Inferior parietal cortex (tissue), 1 donor: Measurements from ENCODE around the gene MARCHF3.
"Not testable (repeated sequence)": the region's sequence is repeated elsewhere in the genome, so short reads cannot be mapped to it uniquely, and the experiment has no call there.

Experiments
- DNase-seq: peaks from one replicate; pipeline ENCODE4 v3.0.0-alpha.2; 2016; ENCODE audit errors: extremely low spot score

Gene MARCHF3

GRCh38 chr5:126954981-126955380, 75.4 kb downstream of the MARCHF3 start:
- no peak for DNase-seq

GRCh38 chr5:126953640-126954039, 76.7 kb downstream of the MARCHF3 start:
- DNase-seq = no peak

- no peak for DNase-seq
Measured at GRCh38 chr5:126949475-126949874, 80.9 kb downstream of the MARCHF3 start.

DNA sequence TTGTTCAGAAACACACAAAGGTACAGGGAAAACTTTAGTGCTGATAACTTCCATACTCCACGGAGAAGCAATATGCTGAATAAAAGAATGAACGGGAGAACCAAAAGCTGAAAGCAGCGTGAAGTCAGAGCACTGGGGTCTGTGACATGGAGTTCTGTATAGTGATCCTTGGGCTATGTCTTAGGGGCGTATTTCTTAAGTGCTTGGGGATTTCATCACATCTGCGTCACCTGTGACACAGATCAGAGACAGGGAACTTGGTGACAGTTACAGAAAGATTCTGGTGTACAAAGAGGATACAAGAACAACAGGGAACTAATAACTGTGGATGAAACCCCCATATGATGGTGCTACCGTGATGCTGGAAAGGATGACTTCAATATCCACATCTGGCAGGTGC, 81.9 kb downstream of the MARCHF3 start:
- DNase-seq = no peak

GRCh38 chr5:126948011-126948355, 82.4 kb downstream of the MARCHF3 start:
- DNase-seq = no peak

- no peak for DNase-seq
Measured at GRCh38 chr5:126947146-126948010, 83.0 kb downstream of the MARCHF3 start.

DNA sequence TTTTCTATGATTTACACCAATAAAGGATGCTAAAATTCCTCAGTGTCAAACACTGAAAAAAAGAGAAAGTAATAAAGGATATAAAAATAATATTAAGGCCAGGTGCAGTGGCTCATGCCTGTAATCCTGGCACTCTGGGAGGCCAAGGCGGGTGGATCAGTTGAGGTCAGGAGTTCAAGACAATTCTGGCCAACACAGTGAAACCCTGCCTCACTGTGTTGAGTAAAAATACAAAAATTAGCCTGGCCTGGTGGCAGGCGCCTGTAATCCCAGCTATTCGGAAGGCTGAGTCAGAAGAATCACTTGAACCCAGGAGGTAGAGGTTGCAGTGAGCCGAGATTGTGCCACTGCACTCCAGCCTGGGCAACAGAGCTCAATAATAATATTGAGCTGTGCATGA, 87.5 kb downstream of the MARCHF3 start:
- not testable (repeated sequence) for DNase-seq

DNA sequence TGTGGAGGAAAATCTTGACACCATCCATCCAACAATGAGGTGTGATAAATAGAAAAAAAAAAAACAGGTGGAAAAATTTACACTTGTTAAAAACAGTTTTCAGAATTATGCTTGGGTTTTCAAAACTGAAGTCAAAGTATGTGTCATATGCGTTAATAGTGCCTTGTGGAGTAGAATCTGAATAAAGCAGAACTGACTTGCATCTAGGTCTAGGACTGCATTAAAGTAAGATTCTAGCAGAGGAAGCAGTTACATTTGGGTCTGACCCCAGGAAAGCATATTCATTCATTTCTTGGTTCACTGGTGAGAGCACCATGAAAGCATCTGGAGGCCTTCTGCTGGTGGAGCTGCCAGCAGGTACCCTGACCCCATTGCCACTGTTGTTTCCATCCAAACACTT, 89.0 kb downstream of the MARCHF3 start:
- no peak for DNase-seq

- DNase-seq = no peak
Measured at GRCh38 chr5:126939887-126940286, 90.5 kb downstream of the MARCHF3 start.

DNA sequence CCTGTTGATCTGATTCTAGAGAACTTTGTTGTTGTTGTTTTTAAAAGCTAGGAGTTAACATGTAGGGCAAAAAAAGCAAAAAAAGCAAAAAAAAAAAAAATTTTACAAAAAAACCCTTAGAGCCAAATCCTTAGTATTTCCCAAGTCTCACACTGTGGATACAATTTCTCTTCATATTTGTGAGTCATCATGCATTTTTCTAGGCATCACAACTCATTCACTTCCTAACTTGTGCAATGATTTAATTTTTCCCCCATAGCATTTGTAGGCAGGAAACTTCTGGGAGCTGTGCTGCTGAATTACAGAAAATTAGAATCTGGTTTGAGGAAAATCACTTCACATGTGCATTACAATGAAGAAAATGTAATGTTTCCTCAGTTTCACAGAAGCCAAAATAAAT, 91.9 kb downstream of the MARCHF3 start:
- DNase-seq = no peak

GRCh38 chr5:126937771-126938170, 92.6 kb downstream of the MARCHF3 start:
- DNase-seq = no peak

DNA sequence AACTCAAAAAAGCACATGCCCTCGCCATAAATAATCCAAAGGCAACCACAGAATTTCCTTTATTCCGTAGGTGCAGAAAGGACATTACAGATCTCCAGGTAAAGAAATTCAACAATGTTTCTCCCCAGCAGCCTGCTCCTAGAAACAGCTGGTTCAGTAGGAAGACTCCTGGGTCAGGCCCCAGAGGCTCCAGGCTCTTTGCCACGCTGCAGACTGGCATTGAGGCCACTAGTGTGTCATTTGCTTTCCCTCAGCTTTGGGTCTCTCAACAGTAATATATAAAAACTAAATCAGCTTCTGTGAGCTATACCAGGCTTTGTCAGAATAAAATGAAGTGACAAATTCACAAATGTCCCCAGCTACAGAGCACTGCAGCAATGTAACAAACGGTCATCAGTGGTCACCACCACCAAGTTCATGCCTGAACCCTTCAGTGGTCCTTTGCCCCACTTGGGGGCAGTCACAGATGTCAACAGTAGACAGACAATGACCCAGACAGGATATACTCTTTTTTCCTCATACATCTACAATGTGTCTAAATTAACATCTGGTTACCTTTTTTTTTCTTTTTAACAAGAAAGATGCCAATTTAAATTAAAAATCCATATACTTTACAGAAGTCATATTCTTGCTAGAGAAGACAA, 93.5 kb downstream of the MARCHF3 start:
- DNase-seq = no peak

- no peak for DNase-seq
Measured at GRCh38 chr5:126931963-126932660, 98.2 kb downstream of the MARCHF3 start.

DNA sequence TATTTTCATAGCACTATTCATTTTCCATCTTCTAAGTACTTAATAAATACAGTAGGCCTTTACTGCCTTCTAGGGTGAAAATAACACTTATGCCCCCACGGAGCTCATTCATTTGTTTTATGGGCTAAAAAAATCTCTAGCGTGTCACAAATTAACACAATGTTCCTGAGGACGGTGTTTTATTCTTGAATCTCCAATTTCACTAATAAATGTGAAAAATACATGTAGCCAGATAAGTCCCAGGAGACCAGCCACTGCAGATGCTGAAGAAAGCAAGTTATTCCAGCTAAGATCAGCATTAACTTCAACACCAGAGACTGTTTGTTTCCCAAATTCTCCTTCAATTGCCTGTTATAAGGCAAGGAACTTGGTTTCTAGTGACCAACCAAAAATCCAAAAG, 102.3 kb downstream of the MARCHF3 start:
- no peak for DNase-seq

GRCh38 chr5:126927429-126927828, 102.9 kb downstream of the MARCHF3 start:
- no peak for DNase-seq

DNA sequence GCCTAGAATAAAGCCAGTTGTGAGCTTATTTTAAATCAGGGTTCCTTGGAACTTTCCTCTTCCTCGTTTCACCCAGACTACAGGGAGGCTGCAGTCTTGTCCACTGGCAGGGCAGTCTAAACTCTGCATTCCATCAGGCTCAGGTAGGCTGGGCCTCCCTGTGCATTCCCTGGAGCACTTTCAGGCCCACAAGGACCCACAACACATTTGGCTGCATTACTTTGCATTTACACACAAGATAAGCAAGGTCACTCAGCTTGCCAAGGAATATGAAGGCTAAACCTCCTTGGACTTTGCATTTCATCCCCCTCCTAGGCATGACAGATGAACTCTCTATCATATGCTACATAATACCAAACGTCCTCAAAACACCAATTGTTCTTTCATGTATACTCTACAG, 104.2 kb downstream of the MARCHF3 start:
- DNase-seq = no peak

DNA sequence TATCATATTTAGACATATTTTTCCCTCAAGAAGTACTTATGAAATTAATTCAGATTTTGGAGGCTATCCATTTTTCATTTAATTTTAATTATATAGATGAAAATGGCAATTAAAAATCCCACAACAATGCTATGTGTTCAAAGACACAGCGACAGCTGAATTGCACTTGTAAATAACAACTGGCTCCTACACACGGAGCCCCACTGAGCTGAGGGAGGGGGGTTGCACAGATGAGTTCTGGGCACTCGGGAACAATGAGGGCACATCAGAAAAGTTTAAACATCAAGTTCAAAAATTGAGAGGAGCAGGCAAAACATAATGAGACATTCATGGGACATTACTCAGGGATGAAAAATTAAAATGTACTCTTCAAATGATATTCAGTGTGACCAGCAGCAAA, 104.9 kb downstream of the MARCHF3 start:
- no peak for DNase-seq

DNA sequence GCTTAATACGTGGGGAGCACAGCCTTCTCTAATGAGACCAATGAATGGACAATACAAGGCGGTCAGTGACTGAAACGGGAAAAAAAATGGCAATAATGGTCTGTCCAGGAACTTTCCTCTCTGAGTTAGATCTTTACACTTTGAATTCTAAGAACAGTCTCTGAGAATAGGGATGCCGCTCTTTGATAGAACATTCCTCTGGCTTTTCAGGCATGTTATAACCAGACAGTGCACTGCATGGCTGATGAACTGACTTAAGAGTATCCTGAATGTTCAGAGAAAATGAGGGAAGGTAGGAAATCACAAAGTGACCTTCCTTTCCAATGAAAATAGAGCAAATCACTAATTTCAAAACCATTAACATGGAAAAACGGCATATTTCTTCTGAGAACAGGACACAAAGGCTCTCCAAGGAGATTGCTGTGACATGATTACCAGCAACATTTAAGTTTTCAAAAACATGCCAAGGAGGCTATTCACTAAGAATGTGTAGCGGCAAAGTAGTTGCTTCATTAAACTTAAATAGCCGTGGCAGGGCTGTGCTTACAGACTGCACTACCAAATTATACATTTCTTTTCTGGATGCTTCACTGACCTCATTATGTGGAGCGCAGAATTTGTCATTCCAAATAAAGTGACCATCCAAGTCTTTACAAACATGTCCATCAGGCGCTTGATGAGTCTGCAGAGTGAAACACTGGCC, 105.9 kb downstream of the MARCHF3 start:
- DNase-seq = no peak

DNA sequence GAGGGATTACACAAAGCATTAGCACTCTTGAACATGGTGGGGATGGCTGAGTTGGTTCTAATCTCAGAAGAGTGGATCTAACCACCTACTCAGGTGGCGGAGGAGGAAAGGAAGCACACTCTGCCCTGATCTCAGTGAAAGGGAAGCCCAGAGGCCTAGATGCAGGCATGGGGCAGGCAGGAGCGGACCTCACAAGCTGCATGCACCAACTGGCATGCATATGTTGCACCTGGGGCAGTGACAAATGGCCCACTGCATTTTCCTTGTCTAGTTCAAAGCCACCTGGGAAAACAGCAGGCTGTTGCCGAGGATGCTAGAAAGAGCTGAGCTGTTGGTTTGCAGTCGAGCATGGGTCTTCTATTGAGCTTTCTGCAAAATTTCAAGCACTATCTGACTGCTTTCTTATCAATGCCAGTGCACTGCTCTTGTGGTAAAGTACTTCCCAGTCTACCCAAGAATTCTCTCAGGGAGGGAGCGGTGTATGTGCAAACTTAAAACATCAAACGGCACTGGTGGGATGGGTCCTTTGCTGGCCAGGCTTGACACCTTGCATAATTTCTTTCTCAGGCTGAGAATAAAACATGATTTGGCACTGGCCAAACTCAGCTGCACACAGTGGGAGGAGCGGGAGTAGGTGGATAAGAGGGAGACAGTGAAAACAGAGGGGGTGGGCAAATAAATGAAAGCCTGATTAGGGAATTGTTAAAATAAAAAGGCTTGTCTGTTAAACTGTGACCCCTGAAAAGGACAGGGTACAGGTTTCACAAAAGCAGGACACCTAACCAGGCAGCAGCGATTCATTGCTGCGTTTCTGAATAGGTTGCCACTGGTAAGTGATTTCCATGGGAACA, 108.9 kb downstream of the MARCHF3 start:
- DNase-seq = no peak

DNA sequence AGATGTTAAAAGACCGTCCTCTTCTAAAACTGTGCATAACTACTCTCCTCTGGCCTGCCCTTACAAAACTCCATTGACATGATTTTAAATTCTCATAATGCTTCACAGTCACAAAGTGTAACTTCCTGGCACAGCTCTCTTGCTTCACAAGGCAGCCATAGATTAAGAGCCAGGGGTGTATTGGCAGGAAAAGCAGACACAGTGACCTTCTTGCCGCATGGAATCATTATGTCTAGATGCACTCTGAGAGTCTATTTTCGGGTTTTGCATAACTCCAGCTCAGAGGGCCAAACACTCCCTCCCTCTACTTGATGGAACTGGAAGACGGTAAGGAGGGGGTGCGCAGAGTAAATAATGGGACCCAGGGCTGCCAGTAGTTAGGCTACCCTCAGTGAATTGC, 110.1 kb downstream of the MARCHF3 start:
- no peak for DNase-seq

GRCh38 chr5:126919566-126919965, 110.8 kb downstream of the MARCHF3 start:
- DNase-seq = no peak
